Psoas muscle (tissue), 8 donors: ENCODE measurements around the gene VPS54. TPM values are rescaled to one million over a fixed set of nuclear protein-coding genes. Genes with fewer than 3 reads are reported as not detected.
"Not testable (repeated sequence)": the region's sequence is repeated elsewhere in the genome, so short reads cannot be mapped to it uniquely, and the experiment has no call there.

Source experiments
- ATAC-seq, 4 donors: fragments of 200-7000 bp; cut with Tn5 transposase; one replicate each; pipeline ENCODE4 v1.9.1; 2020; ENCODE audit warnings: moderate library complexity in 3 of 4, mild to moderate bottlenecking in 2 of 4
- DNase-seq, 2 donors: peaks; one replicate each; pipeline ENCODE4 v3.0.0-alpha.2; 2020
- H3K27ac ChIP-seq: fragments of 200-600 bp; one replicate; pipeline ENCODE4 v1.8.0; 2022
- H3K27me3 ChIP-seq, 3 donors: fragments of 200-600 bp in 1 of 3; one replicate each; pipeline versions ENCODE4 v1.6.1 to v1.8.0; 2013 to 2022; ENCODE audit warnings: low read length in 2 of 3, mild to moderate bottlenecking in 2 of 3, moderate library complexity in 1 of 3; ENCODE audit not compliant: insufficient read depth in 3 of 3
- H3K36me3 ChIP-seq, 2 donors: fragments of 200-600 bp in 1 of 2; one replicate each; pipeline versions ENCODE4 v1.6.1 to v1.8.0; 2013 to 2022; ENCODE audit warnings: low read depth in 1 of 2, mild to moderate bottlenecking in 1 of 2, moderate library complexity in 1 of 2; ENCODE audit not compliant: insufficient read depth in 1 of 2
- H3K4me1 ChIP-seq: fragments of 200-600 bp; one replicate; pipeline ENCODE4 v1.8.0; 2022
- H3K4me3 ChIP-seq: fragments of 200-600 bp; one replicate; pipeline ENCODE4 v1.8.0; 2022; ENCODE audit warnings: mild to moderate bottlenecking
- H3K9me3 ChIP-seq: fragments of 200-600 bp; one replicate; pipeline ENCODE4 v1.8.0; 2022
- CTCF ChIP-seq: fragments of 200-600 bp; IDR thresholded peaks from one replicate; pipeline ENCODE4 v1.8.0; 2022; ENCODE audit warnings: antibody characterized with exemption
- WGBS, 3 donors: extraction: QIAGEN DNeasy Blood & Tissue Kit; methylation state at CpG; one replicate each; pipeline versions ENCODE4 v1.1.6 to v1.1.7; 2013; 5-methylcytosine and 5-hydroxymethylcytosine counted together
- intact Hi-C, 2 donors: fragments of 100-400 bp; cut with DNase I; formaldehyde crosslinking; loops; one replicate each; pipeline versions ENCODE4 v1.11.0 to v1.14.2; 2022
- polyA plus RNA-seq, 3 donors: library from polyadenylated mRNA; stranded (reverse); fragments of 200-250 nt; gene quantifications; one replicate each; pipeline ENCODE4 v1.2.3, GENCODE V29; 2013
- total RNA-seq, 4 donors: library from RNA; stranded (reverse); fragmentation: NEBNext Ultra II Directional in 2 of 4; extraction: Animal tissue kit (Norgen Biotek cat#: 25700) in 2 of 4; gene quantifications; one replicate each; pipeline versions ENCODE4 v1.2.1 to v1.2.4, GENCODE V29; 2021 to 2023
- donor health status: healthy with polysubstance abuse.
- donor health status: DM: no; HTN: no; CAD: no; lungs with moderate emphysema.
- donor health status: Bipolar disorder and iron deficiency.
- donor health status: healthy.
- donor health status: DM: yes; HTN: yes; CAD: no.
- donor health status: DM: no; HTN: no; CAD: no.
- donor health status: DM: no; HTN: no; CAD: no.
- donor health status: DM: yes; HTN: yes; CAD: no.

Gene VPS54
- total and polyA plus RNA-seq, 7 donors, result 5.1 to 9.9 (median 8.2) TPM

GRCh38 chr2:63942788-63943187 is 76.4 kb downstream of the VPS54 start:
- Histone ChIP-seq H3K4me1 (peaks cover 5% of the 10 kb centered on the region), H3K27ac (no peak overlapping the region), H3K9me3 (no peaks in the 10 kb centered on the region), H3K27me3 (no peaks in the 10 kb centered on the region), H3K4me3 (no peak overlapping the region), H3K36me3 (peaks cover 9 to 55% of the 10 kb centered on the region in 2 donors)
- ATAC-seq (peak in 1 of 4 donors; percentile 54), DNase-seq (no peak)
- intact Hi-C loops, result loop anchor here in 1 of 2 donors (10.0 kb wide), 1 partner anchor 52 kb away; no protein-coding TSS in a partner anchor
- no peak for TF ChIP-seq CTCF
- 35 to 60% (median 59%) methylated on average over 1 of the region's 1 CpG for WGBS, 3 donors

- H3K4me1 ChIP-seq, H3K9me3 ChIP-seq, DNase-seq, ATAC-seq, H3K27me3 ChIP-seq, H3K4me3 ChIP-seq, intact Hi-C loops, H3K27ac ChIP-seq: not testable (repeated sequence)
- WGBS, 3 donors, result 94 to 97% (median 95%) methylated on average over 4 of the region's 4 CpGs
- peaks cover 0 to 45% of the 10 kb centered on the region in 2 donors for H3K36me3 ChIP-seq
Measured at GRCh38 chr2:63932104-63932503, 87.1 kb downstream of the VPS54 start.

GRCh38 chr2:63926815-63927214 is 92.4 kb downstream of the VPS54 start:
- no peaks in the 10 kb centered on the region for H3K4me1 ChIP-seq
- intact Hi-C loops, result no loop called here
- no peak for DNase-seq
- 89 to 96% (median 94%) methylated on average over 7 of the region's 7 CpGs for WGBS, 3 donors
- H3K36me3 ChIP-seq, result peaks cover 0 to 31% of the 10 kb centered on the region in 2 donors
- no peak overlapping the region for H3K4me3 ChIP-seq
- no peaks in the 10 kb centered on the region for H3K27me3 ChIP-seq
- H3K27ac ChIP-seq, result no peak overlapping the region
- no peaks in the 10 kb centered on the region for H3K9me3 ChIP-seq
- ATAC-seq, result no peak
- no peak for TF ChIP-seq CTCF

GRCh38 chr2:63914311-63914710 is 104.9 kb downstream of the VPS54 start:
- TF ChIP-seq CTCF, result no peak
- Histone ChIP-seq H3K27me3 (no peaks in the 10 kb centered on the region), H3K27ac (no peak overlapping the region), H3K36me3 (peaks cover 0 to 92% of the 10 kb centered on the region in 2 donors), H3K4me1 (no peaks in the 10 kb centered on the region), H3K9me3 (no peaks in the 10 kb centered on the region), H3K4me3 (no peak overlapping the region)
- DNase-seq, result no peak
- intact Hi-C loops, result no loop called here
- no peak for ATAC-seq
- 99 to 100% (median 100%) methylated on average over 1 of the region's 1 CpG for WGBS, 3 donors

GRCh38 chr2:63903003-63903402 is 116.2 kb downstream of the VPS54 start:
- Histone ChIP-seq H3K27ac (no peak overlapping the region), H3K36me3 (peaks cover 0 to 50% of the 10 kb centered on the region in 2 donors), H3K4me3 (no peak overlapping the region), H3K27me3 (no peaks in the 10 kb centered on the region), H3K9me3 (no peaks in the 10 kb centered on the region), H3K4me1 (peaks cover 3% of the 10 kb centered on the region)
- DNase-seq (no peak), ATAC-seq (no peak)
- no peak for TF ChIP-seq CTCF
- 96 to 98% (median 97%) methylated on average over 2 of the region's 2 CpGs for WGBS, 3 donors
- intact Hi-C loops, result no loop called here
